GM19238 (cell line): Measurements from ENCODE around the gene ADCY3.

ENCODE experiments used
- DNase-seq: peaks from one replicate; pipeline ENCODE4 v3.0.0; 2011; ENCODE audit warnings: low spot score; ENCODE audit not compliant: insufficient read length

Gene ADCY3

GRCh38 chr2:24926220-24926601 lies 6.2 kb upstream of the ADCY3 start:
- no peak for DNase-seq

GRCh38 chr2:24925815-24926214 lies 5.8 kb upstream of the ADCY3 start:
- no peak for DNase-seq

GRCh38 chr2:24924732-24925131 lies 4.7 kb upstream of the ADCY3 start:
- no peak for DNase-seq

- no peak for DNase-seq
Measured at GRCh38 chr2:24924266-24924665, 4.2 kb upstream of the ADCY3 start.

- no peak for DNase-seq
Measured at GRCh38 chr2:24923106-24923505, 3.1 kb upstream of the ADCY3 start.

GRCh38 chr2:24922556-24922955 lies 2.5 kb upstream of the ADCY3 start:
- DNase-seq = no peak

GRCh38 chr2:24920809-24921441 lies 888 bp upstream of the ADCY3 start:
- no peak for DNase-seq

- peak; percentile 41 for DNase-seq
Measured at GRCh38 chr2:24919506-24920097, 435 bp downstream of the ADCY3 start.

GRCh38 chr2:24919037-24919505 lies 966 bp downstream of the ADCY3 start:
- DNase-seq = peak; percentile 60

GRCh38 chr2:24918326-24919036 lies 1.6 kb downstream of the ADCY3 start:
- DNase-seq = no peak

GRCh38 chr2:24917731-24918325 lies 2.2 kb downstream of the ADCY3 start:
- no peak for DNase-seq

GRCh38 chr2:24917086-24917485 lies 3.0 kb downstream of the ADCY3 start:
- peak; percentile 37 for DNase-seq

GRCh38 chr2:24915796-24916195 lies 4.2 kb downstream of the ADCY3 start:
- no peak for DNase-seq

- no peak for DNase-seq
Measured at GRCh38 chr2:24915175-24915574, 4.9 kb downstream of the ADCY3 start.

GRCh38 chr2:24914713-24915112 lies 5.3 kb downstream of the ADCY3 start:
- DNase-seq = no peak

GRCh38 chr2:24913911-24914310 lies 6.1 kb downstream of the ADCY3 start:
- DNase-seq = no peak

- DNase-seq = no peak
Measured at GRCh38 chr2:24912986-24913385, 7.1 kb downstream of the ADCY3 start.

- DNase-seq = no peak
Measured at GRCh38 chr2:24912523-24912922, 7.5 kb downstream of the ADCY3 start.

- no peak for DNase-seq
Measured at GRCh38 chr2:24910245-24910644, 9.8 kb downstream of the ADCY3 start.

GRCh38 chr2:24909555-24910177 lies 10.4 kb downstream of the ADCY3 start:
- DNase-seq = no peak

- DNase-seq = no peak
Measured at GRCh38 chr2:24908461-24908901, 11.6 kb downstream of the ADCY3 start.

GRCh38 chr2:24907116-24907515 lies 12.9 kb downstream of the ADCY3 start:
- DNase-seq = no peak
